Muscle layer of colon (tissue), 2 donors: Measurements from ENCODE around the gene DPY30.
"Not testable (repeated sequence)": the region's sequence is repeated elsewhere in the genome, so short reads cannot be mapped to it uniquely, and the experiment has no call there.

Experiments used
- H3K27ac ChIP-seq: one replicate; pipeline ENCODE4 v1.7.0; 2013; ENCODE audit warnings: low read depth, mild to moderate bottlenecking, low read length, moderate library complexity
- H3K27me3 ChIP-seq, 2 donors: one replicate each; pipeline ENCODE4 v1.7.0; 2013; ENCODE audit warnings: low read length in 2 of 2, mild to moderate bottlenecking in 2 of 2; ENCODE audit not compliant: insufficient read depth in 2 of 2, control insufficient read depth in 1 of 2
- H3K36me3 ChIP-seq: one replicate; pipeline ENCODE4 v1.7.0; 2013; ENCODE audit warnings: mild to moderate bottlenecking, low read length; ENCODE audit not compliant: insufficient read depth
- H3K4me1 ChIP-seq: one replicate; pipeline ENCODE4 v1.7.0; 2013; ENCODE audit warnings: mild to moderate bottlenecking, low read length; ENCODE audit not compliant: insufficient read depth
- H3K4me3 ChIP-seq, 2 donors: one replicate each; pipeline ENCODE4 v1.7.0; 2013; ENCODE audit warnings: low read length in 2 of 2, low read depth in 1 of 2, mild to moderate bottlenecking in 1 of 2, moderate library complexity in 1 of 2
- H3K9ac ChIP-seq: one replicate; pipeline ENCODE4 v1.7.0; 2013; ENCODE audit warnings: low read length
- H3K9me3 ChIP-seq: one replicate; pipeline ENCODE4 v1.7.0; 2013; ENCODE audit warnings: mild to moderate bottlenecking, low read length
- donor health status: abdominal sarcoma.
- donor health status: Adenocarcinoma of cecum.

The DPY30 gene

DNA sequence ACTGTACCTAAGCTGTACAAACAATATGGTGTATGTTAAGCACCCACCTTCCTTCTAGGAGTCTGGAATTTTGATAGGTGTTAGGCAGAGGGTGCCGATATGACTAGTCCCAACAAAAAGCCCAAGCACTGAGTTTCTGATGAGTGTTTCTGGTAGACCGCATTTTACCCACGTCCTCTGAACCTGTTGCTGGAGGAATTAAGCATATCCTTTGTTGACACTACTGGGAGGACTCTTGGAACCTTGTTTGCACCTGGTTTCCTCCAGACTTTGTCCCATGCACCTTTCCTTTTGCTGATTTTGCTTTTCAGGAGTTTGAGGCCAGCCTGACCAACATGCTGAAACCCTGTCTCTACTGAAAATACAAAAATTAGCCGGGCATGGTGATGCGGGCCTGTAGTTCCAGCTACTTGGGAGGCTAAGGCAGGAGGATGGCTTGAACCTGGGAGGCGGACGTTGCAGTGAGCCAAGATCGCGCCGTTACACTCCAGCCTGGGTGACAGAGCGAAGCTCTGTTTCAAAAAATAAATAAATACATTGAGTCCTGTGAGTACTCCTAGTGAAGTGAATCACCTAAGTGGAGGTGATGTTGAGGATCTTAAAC lies 12.3 kb upstream of the DPY30 start:
- Histone ChIP-seq H3K27me3 (no peaks in the 10 kb centered on the region), H3K9ac (no peak overlapping the region), H3K27ac (no peak overlapping the region), H3K36me3 (no peaks in the 10 kb centered on the region), H3K9me3 (no peaks in the 10 kb centered on the region), H3K4me1 (no peaks in the 10 kb centered on the region), H3K4me3 (no peak overlapping the region)

DNA sequence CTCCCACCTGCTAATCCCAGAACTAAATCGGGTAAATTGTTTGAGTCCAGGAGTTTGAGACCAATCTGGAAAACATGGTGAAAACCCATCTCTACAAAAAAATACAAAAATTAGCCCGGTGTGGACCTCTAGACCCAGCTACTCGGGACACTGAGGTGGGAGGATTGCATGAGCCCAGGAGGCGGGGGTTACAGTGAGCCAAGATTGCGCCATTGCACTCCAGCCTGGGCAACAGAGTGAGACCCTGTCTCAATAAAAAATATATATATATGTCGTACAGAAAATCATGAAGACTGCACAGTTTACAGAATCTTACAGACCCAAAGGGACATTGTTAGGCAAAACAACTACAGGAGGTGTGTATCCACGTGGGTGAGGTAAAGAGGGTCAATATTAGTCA lies 4.0 kb upstream of the DPY30 start:
- H3K4me3 ChIP-seq = no peak overlapping the region
- peaks cover 6% of the 10 kb centered on the region for H3K4me1 ChIP-seq
- no peaks in the 10 kb centered on the region for H3K9me3 ChIP-seq
- H3K9ac ChIP-seq = no peak overlapping the region
- no peaks in the 10 kb centered on the region for H3K27me3 ChIP-seq
- no peaks in the 10 kb centered on the region for H3K36me3 ChIP-seq
- no peak overlapping the region for H3K27ac ChIP-seq

GRCh38 chr2:32034198-32034887 lies 5.3 kb downstream of the DPY30 start:
- H3K9ac ChIP-seq, H3K4me1 ChIP-seq, H3K27ac ChIP-seq, H3K9me3 ChIP-seq, H3K27me3 ChIP-seq, H3K4me3 ChIP-seq: not testable (repeated sequence)
- H3K36me3 ChIP-seq = peaks cover 11% of the 10 kb centered on the region

DNA sequence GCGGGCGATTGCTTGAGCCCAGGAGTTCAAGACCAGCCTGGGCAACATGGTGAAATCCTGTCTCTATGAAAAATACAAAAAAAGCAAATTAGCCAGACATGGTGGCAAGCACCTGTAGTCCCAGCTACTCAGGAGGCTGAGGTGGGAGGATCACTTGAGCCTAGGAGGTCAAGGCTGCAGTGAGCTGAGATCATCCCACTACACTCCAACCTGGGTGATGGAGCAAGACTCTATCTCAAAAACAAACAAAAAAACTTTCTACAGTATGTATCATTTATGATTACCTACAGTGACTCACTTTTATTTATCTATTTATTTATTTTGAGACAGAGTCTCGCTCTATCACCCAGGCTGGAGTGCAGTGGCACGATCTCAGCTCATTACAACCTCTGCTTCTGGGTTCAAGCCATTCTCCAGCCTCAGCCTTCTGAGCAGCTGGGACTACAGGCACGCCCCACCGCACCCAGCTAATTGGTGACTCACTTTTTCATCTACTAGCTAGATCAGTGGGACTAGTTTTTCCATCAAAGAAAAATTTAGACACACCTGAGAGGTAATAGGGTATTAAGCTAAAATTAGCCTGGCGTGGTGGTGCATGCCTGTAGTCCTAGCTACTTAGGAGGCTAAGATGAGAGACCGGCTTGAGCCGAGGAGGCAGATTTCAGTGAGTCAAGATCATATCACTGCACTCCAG lies 20.7 kb downstream of the DPY30 start:
- H3K27ac ChIP-seq, H3K9me3 ChIP-seq, H3K4me3 ChIP-seq, H3K4me1 ChIP-seq, H3K27me3 ChIP-seq, H3K9ac ChIP-seq: not testable (repeated sequence)
- peaks cover 15% of the 10 kb centered on the region for H3K36me3 ChIP-seq

DNA sequence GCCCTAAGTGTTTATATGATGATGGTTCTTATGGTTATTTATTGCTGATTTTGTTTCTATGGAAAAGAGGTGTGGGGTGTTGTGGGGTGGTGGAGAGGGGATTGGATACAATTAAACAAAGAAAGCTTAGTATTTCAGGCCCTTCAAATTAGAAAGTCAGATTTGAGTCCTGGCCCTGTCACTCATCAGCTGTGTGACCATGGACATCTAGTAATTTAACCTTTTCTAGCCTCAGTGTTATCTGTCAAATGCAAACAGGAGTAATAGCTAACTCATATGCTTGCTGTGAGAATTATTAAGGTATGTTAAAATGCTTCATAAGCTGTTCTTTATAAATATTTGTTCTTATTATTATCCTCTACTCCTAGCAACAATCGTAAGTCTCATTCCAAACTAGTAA lies 26.7 kb downstream of the DPY30 start:
- Histone ChIP-seq H3K27ac (no peak overlapping the region), H3K9me3 (no peaks in the 10 kb centered on the region), H3K9ac (no peak overlapping the region), H3K4me1 (peaks cover 4% of the 10 kb centered on the region), H3K4me3 (no peak overlapping the region), H3K36me3 (no peaks in the 10 kb centered on the region), H3K27me3 (no peaks in the 10 kb centered on the region)

GRCh38 chr2:32011485-32011960 lies 28.1 kb downstream of the DPY30 start:
- no peaks in the 10 kb centered on the region for H3K36me3 ChIP-seq
- no peaks in the 10 kb centered on the region for H3K27me3 ChIP-seq
- H3K4me1 ChIP-seq = peaks cover 8% of the 10 kb centered on the region
- no peak overlapping the region for H3K9ac ChIP-seq
- H3K9me3 ChIP-seq = no peaks in the 10 kb centered on the region
- peak overlapping the region; percentile 83 for H3K27ac ChIP-seq
- peak overlapping the region; percentile 74 to 86 for H3K4me3 ChIP-seq

DNA sequence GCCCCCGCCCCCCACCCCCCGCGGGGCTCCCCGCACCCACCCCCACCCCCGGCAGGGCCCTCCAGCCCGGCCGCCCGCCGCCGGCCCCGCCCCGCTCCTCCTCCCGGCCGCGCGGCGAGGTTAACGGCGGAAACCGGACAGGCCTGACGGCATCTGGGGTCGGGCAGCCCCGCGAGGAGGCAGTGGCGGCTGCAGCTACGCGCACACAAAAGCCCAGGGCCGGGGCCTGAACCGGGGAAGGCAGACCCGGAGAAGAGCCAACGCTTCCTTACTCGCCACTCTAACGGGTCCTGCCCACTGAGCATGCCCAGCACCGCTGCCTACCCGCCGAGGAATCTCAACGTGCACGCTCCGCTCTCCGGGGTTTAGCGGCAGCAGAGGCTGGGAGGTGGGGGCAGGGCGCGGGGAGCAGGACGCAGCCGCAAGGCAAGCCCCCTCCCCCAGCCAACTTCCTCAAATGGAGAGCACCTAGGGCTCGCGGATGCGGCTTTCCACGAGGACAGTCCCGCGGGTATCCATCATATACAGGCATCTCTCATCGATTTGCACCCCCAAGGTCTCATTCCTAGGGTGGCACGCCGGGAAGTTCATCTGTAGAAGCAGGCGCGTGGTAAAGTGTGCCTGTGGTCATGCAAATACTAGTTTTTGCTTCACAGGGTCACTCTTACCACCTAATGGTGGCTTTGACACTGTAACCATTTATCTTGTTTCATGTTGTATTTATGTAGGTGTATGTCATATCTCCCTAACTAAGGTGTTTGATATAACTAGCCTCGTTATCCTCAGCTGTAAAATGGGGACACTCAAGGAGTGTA lies 28.7 kb downstream of the DPY30 start, which contains the start of gene MEMO1:
TSS of gene MEMO1 (minus strand) at position 339 of the 815 bp plus-strand sequence. CDS start 761 bp downstream, outside the sequence.
- Histone ChIP-seq H3K27ac (peak within 1 kb of the TSS; percentile 83), H3K9me3 (no peaks in the 10 kb centered on the region), H3K4me1 (peaks cover 13% of the 10 kb centered on the region), H3K4me3 (peak within 1 kb of the TSS; percentile 74 to 86), H3K9ac (peak within 1 kb of the TSS; percentile 27), H3K27me3 (no peaks in the 10 kb centered on the region), H3K36me3 (no peaks in the 10 kb centered on the region)

DNA sequence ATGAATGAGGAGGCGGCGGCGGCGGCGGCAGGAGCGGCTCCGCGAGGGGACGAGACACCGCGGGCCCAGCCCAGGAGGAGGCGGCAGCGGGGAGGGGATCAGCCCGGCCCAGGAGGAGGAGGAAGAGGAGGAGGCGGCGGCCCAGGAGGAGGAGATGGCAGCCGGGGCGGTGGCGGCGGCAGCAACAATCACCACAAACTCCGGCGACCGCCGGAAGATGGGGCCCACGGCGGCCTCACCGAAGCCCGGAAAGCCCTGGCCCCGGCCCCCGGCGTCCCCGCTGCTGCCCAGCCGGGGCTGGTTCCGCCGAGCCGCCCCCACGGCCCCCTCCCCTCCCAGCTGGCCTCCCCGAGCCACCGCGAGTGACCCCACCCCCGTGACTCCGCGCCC lies 29.3 kb downstream of the DPY30 start:
- not testable (repeated sequence) for H3K27ac ChIP-seq, H3K36me3 ChIP-seq, H3K4me3 ChIP-seq, H3K9me3 ChIP-seq, H3K27me3 ChIP-seq, H3K9ac ChIP-seq
- H3K4me1 ChIP-seq = peaks cover 14% of the 10 kb centered on the region

DNA sequence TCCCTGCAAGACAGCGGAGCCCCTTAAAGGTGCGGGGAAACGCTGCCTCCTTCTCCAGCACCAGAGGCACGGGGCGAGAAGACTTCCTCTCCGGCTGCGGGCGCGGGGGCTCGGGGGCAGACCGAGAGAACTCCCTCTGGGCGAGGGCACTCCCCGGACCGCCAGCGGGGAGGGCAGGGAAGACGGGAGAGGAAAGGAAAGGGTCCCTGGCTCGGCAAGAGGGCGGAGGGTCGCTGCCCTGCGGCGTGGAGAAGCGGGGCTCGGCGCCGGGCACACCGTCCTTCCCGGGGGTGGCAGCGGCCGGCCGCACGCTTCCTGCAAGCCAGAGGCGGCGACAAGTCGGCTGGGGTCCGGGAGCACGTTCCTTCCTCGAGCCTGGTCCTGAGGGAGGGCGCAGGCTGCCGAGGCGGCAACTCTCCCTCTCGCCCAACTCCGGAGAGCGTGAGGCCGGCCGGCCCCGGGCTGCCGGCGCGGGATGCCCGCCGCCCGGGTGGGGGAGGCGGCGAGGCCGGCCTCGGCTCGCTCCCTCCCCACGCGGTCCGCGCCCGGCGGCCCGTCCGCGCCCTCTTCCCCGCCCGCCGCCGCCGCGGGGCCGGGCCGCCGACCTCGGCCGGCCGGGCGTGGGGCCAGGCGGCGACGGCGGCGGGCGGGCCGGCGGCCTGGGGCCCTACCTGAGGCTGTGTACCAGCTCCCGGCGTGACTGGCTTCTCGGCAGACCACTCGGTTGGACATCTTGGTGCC lies 29.9 kb downstream of the DPY30 start:
- peaks cover 14% of the 10 kb centered on the region for H3K4me1 ChIP-seq
- H3K4me3 ChIP-seq = peak overlapping the region; percentile 55 to 74
- no peaks in the 10 kb centered on the region for H3K9me3 ChIP-seq
- H3K27ac ChIP-seq = peak overlapping the region; percentile 77
- H3K27me3 ChIP-seq = no peaks in the 10 kb centered on the region
- no peaks in the 10 kb centered on the region for H3K36me3 ChIP-seq
- H3K9ac ChIP-seq = peak overlapping the region; percentile 22

DNA sequence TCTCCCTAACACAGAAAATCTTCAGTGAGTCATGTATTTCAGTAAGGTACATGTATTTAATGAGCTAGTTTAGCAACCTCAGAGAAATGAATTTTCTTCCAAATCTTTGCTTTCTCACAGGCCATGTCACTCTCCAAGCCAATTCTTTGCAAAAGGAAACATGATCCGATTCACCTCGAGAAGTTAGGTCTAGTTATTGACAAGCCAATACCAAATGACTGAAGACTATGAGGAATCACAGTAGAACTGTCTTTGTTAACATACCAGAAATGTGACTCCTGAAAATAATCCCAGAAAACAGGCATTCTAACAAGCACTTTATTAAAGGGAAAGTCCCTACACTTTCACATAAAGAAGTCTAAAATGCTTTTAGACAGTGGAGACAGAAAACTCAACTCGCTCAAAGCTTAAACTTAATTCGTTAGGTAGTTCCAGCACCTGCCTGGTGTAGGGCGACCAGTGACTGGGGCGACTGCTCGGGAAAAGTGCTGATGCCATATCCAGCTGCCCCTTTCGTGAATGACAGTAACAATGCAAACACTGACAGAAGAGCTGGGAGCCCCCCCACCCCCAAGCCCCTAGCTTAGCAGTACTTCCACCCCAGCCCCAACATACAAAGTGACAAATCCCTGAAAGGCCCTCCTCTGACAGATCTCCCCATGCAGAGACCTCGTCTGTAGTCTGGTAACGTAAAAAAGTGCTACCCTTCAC lies 30.6 kb downstream of the DPY30 start:
- no peaks in the 10 kb centered on the region for H3K27me3 ChIP-seq
- peaks cover 14% of the 10 kb centered on the region for H3K4me1 ChIP-seq
- H3K27ac ChIP-seq = peak overlapping the region; percentile 77
- no peaks in the 10 kb centered on the region for H3K36me3 ChIP-seq
- H3K9me3 ChIP-seq = no peaks in the 10 kb centered on the region
- peak overlapping the region; percentile 55 to 74 for H3K4me3 ChIP-seq
- peak overlapping the region; percentile 22 for H3K9ac ChIP-seq
